Loucy (cell line): ENCODE data around the gene CMKLR1.

ENCODE experiments used
- H2AFZ ChIP-seq: fragments of 200-600 bp; sonication (generic); 2 replicates; pipeline ENCODE4 v1.6.0; 2016; ENCODE audit warnings: antibody characterized with exemption, mild to moderate bottlenecking, low read length, moderate library complexity
- H3F3A ChIP-seq: fragments of 200-600 bp; 2 replicates; pipeline ENCODE4 v1.6.0; 2016; ENCODE audit warnings: antibody characterized with exemption, low read depth, mild to moderate bottlenecking
- H3K27me3 ChIP-seq: fragments of 200-600 bp; sonication (generic); 2 replicates; pipeline ENCODE4 v1.6.1; 2014; ENCODE audit warnings: low read length, mild to moderate bottlenecking; ENCODE audit not compliant: insufficient read depth, poor library complexity, severe bottlenecking
- H3K36me3 ChIP-seq: fragments of 200-600 bp; sonication (generic); 2 replicates; pipeline ENCODE4 v1.6.1; 2016; ENCODE audit warnings: low read length; ENCODE audit not compliant: insufficient read depth
- H3K4me1 ChIP-seq: fragments of 200-600 bp; sonication (generic); 2 replicates; pipeline ENCODE4 v1.5.1; 2014; ENCODE audit warnings: low read length, mild to moderate bottlenecking; ENCODE audit not compliant: insufficient read depth, poor library complexity, severe bottlenecking
- H3K4me2 ChIP-seq: fragments of 200-600 bp; sonication (generic); 2 replicates; pipeline ENCODE4 v1.6.0; 2014; ENCODE audit warnings: antibody characterized with exemption, low read length, low read depth, mild to moderate bottlenecking; ENCODE audit not compliant: poor library complexity, severe bottlenecking
- H3K4me3 ChIP-seq: fragments of 200-600 bp; sonication (generic); 2 replicates; pipeline ENCODE4 v1.5.1; 2014; ENCODE audit warnings: low read length, mild to moderate bottlenecking, mixed read lengths; ENCODE audit not compliant: poor library complexity, severe bottlenecking
- H3K79me2 ChIP-seq: fragments of 200-600 bp; sonication (generic); 2 replicates; pipeline ENCODE4 v1.6.1; 2014; ENCODE audit warnings: low read length; ENCODE audit not compliant: insufficient read depth
- H3K9ac ChIP-seq: fragments of 200-600 bp; sonication (generic); 2 replicates; pipeline ENCODE4 v1.6.0; 2014; ENCODE audit warnings: mild to moderate bottlenecking, low read depth, low read length, moderate library complexity; ENCODE audit not compliant: poor library complexity, severe bottlenecking
- H3K9me2 ChIP-seq: fragments of 200-600 bp; sonication (generic); replicated peaks from 2 replicates; pipeline ENCODE4 v1.6.1; 2016; ENCODE audit warnings: low read depth, low read length, mixed read lengths
- H3K9me3 ChIP-seq: fragments of 200-600 bp; sonication (generic); 2 replicates; pipeline ENCODE4 v1.6.1; 2014; ENCODE audit warnings: mild to moderate bottlenecking, antibody characterized with exemption, low read length, low read depth; ENCODE audit not compliant: insufficient read depth
- H4K20me1 ChIP-seq: fragments of 200-600 bp; sonication (generic); 2 replicates; pipeline ENCODE4 v1.6.0; 2014; ENCODE audit warnings: antibody characterized with exemption, low read length, mild to moderate bottlenecking; ENCODE audit not compliant: insufficient read depth, poor library complexity, severe bottlenecking
- CTCF ChIP-seq: fragments of 200-600 bp; sonication (generic); conservative IDR thresholded peaks from 2 replicates; pipeline ENCODE4 v1.5.1; 2014; ENCODE audit warnings: mild to moderate bottlenecking, antibody characterized with exemption, low read length
- EZH2phosphoT487 ChIP-seq: fragments of 200-600 bp; IDR thresholded peaks from 2 replicates; pipeline ENCODE4 v1.6.1; 2018; ENCODE audit warnings: antibody characterized with exemption, mild to moderate bottlenecking, moderate library complexity, borderline replicate concordance

CMKLR1 gene

DNA sequence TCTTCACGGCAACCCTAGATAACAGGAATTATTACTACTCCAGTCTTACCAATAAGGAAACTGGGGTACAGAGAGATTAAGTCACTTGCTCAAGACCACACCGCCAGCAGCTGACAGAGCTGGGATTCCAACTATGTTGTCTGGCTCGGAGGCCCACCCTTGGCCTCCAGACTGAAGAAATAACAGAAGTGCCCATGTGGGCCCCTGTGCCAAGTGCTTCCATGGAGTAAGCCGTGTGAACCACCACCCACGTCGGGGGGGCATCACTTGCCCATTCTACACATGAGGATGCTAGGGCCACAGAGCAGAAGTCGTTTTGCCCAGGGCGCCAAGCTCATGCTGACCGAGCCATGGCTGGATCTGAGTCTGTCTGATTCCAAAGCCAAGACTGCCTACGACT, 926 bp upstream of the CMKLR1 start:
- no peaks in the 10 kb centered on the region for H3K9me3 ChIP-seq
- no peaks in the 10 kb centered on the region for H3K4me1 ChIP-seq
- no peak overlapping the region for H3K4me2 ChIP-seq
- H2AFZ ChIP-seq, result no peak overlapping the region
- H3K79me2 ChIP-seq, result no peaks in the 10 kb centered on the region
- H3F3A ChIP-seq, result no peaks in the 10 kb centered on the region
- H3K9me2 ChIP-seq, result no peaks in the 10 kb centered on the region
- no peak overlapping the region for H3K9ac ChIP-seq
- no peaks in the 10 kb centered on the region for H3K36me3 ChIP-seq
- no peak overlapping the region for H3K4me3 ChIP-seq
- TF ChIP-seq EZH2phosphoT487 (no peak), CTCF (no peak)
- H3K27me3 ChIP-seq, result no peaks in the 10 kb centered on the region
- H4K20me1 ChIP-seq, result no peaks in the 10 kb centered on the region

DNA sequence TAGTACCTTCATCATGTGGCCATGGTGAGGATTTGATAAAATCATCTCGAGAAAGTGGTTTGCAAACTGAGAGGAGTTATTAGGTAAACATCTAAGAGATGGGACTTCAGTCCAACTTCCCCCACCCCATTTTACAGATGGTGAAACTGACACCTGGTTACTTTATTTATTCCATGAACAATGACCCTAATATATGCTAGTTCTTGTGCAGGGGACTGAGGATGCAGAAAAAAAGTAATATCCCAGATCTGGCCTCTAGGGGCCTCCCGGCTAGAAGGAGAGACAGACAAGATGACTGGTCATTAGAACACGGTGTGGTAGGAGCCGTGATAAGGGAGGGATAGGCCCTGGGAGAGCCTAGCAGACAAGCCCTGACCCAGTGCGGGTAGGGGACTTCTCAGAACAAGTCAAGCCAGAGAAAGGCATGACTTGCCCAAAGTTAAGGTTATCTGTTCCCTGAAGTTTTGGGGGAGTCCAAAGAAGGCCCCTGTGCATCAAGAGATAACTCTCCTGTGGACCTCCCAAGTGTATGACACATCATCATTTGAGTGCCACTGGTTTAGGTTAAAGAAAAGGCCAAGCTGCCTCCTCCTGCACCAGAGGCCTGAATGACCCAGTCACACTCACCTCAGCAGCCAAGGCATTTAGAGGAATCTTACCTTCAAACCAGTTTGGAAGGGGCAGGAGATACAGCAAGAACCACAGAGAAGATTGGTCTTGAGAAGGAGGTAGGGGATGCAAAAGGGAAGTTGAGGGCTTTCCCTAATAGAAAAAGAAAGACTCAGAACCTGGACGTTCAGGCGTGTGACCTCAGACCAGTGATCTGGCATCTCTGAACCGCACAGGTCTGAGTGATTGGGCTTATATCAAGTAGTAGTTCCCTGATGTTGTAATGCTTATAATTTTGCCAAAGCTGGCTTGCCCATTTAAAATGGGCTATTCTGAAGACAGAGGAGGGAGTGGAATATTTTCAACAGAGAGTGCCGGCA, 1.6 kb downstream of the CMKLR1 start:
- Histone ChIP-seq H3K4me1 (peaks cover 21% of the 10 kb centered on the region), H3F3A (no peaks in the 10 kb centered on the region), H3K9me2 (no peaks in the 10 kb centered on the region), H3K79me2 (no peaks in the 10 kb centered on the region), H3K36me3 (no peaks in the 10 kb centered on the region), H4K20me1 (no peaks in the 10 kb centered on the region), H3K9ac (no peak overlapping the region), H3K27me3 (no peaks in the 10 kb centered on the region), H3K9me3 (no peaks in the 10 kb centered on the region), H3K4me3 (no peak overlapping the region), H3K4me2 (no peak overlapping the region), H2AFZ (no peak overlapping the region)
- TF ChIP-seq EZH2phosphoT487, result no peak
- peak; percentile 75 for TF ChIP-seq CTCF

DNA sequence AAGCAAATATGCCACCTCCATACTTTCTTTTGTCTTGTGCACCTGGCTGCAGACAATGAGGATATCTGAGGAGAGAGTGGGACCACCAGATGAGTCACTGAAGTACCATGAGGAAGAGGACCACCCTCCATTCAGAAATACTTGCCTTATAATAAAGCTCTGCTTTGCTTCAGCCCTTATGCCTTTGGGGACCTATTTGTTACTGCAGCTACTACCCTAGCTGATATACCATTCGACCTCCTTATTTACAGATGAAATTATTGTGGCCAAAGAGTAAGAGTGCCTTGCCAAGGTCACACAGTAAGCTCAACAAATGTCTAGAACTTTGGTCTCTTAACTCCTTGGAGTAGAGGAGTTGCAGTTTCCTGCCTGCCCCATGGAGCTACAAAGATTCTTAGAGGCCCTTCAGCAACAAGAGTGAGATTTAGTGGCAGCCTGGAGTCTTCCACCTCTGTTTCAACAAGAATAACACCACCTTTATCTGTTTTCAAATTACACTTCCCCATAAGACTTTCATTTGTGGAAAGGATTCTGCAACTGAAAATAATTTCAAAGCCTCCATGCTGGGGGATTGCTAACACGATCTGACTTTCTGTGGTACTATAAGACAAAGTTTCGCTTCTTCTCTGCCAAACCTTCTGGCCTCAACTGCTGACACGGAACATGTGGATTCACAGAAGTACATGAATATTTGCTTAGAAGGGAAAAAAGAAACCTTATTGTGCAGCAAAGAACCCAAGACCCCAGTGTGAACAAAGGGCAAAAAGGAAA, 3.6 kb downstream of the CMKLR1 start:
- TF ChIP-seq EZH2phosphoT487, result no peak
- TF ChIP-seq CTCF, result no peak
- Histone ChIP-seq H3K9me2 (no peaks in the 10 kb centered on the region), H3K4me3 (no peak overlapping the region), H3K79me2 (no peaks in the 10 kb centered on the region), H3K4me1 (peaks cover 24% of the 10 kb centered on the region), H4K20me1 (no peaks in the 10 kb centered on the region), H3K9me3 (no peaks in the 10 kb centered on the region), H3K9ac (no peak overlapping the region), H3K36me3 (no peaks in the 10 kb centered on the region), H3K27me3 (no peaks in the 10 kb centered on the region), H3F3A (no peaks in the 10 kb centered on the region), H2AFZ (no peak overlapping the region), H3K4me2 (no peak overlapping the region)
